Neural cell (in vitro differentiated cells): ENCODE measurements around the gene SCAI.

Experiments
- EZH2 ChIP-seq: fragments of 200-600, 300-800 bp; shearing (Covaris generic), sonication (generic); IDR thresholded peaks from 2 replicates; pipeline ENCODE4 v1.6.1; 2014; ENCODE audit warnings: antibody characterized with exemption, low read length, borderline replicate concordance, mild to moderate bottlenecking; ENCODE audit not compliant: insufficient read depth, poor library complexity, severe bottlenecking
- MXI1 ChIP-seq: fragments of 450-650 bp; conservative IDR thresholded peaks from 2 replicates; pipeline ENCODE4 v1.6.1; 2014; ENCODE audit warnings: antibody characterized with exemption, mild to moderate bottlenecking; ENCODE audit not compliant: poor library complexity, severe bottlenecking
- RAD21 ChIP-seq: fragments of 450-650 bp; conservative IDR thresholded peaks from 2 replicates; pipeline ENCODE4 v1.6.1; 2014; ENCODE audit warnings: antibody characterized with exemption, mild to moderate bottlenecking, moderate library complexity
- SMC3 ChIP-seq: fragments of 450-650 bp; conservative IDR thresholded peaks from 2 replicates; pipeline ENCODE4 v1.6.1; 2014; ENCODE audit warnings: antibody characterized with exemption, mild to moderate bottlenecking, moderate library complexity; ENCODE audit not compliant: poor library complexity
- TF ChIP-seq, protein P1 (sequence below): fragments of 450-650 bp; IDR thresholded peaks from 2 replicates; pipeline ENCODE4 v1.5.1; 2014; ENCODE audit warnings: antibody characterized with exemption, mild to moderate bottlenecking, moderate library complexity; ENCODE audit not compliant: poor library complexity, severe bottlenecking

DNA sequence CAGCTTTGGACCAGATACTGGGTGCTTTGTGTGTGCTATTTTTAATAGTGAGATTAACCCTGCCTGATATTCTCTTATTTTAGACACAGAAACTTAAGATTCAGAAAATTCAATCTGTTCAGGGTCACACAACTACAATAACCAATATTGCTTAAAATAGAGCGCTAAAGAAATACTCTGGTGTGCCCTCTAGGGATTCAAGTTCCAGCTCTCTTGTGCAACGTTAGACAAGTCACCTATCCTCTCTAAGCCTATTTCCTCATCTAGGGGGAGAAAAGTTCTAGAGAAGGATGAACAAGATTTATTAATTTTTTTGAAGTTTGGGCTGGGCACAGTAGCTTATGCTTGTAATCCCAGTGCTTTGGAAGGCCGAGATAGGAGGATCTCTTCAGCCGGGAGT lies 2.1 kb upstream of the SCAI start:
- TF ChIP-seq, protein P1, sequence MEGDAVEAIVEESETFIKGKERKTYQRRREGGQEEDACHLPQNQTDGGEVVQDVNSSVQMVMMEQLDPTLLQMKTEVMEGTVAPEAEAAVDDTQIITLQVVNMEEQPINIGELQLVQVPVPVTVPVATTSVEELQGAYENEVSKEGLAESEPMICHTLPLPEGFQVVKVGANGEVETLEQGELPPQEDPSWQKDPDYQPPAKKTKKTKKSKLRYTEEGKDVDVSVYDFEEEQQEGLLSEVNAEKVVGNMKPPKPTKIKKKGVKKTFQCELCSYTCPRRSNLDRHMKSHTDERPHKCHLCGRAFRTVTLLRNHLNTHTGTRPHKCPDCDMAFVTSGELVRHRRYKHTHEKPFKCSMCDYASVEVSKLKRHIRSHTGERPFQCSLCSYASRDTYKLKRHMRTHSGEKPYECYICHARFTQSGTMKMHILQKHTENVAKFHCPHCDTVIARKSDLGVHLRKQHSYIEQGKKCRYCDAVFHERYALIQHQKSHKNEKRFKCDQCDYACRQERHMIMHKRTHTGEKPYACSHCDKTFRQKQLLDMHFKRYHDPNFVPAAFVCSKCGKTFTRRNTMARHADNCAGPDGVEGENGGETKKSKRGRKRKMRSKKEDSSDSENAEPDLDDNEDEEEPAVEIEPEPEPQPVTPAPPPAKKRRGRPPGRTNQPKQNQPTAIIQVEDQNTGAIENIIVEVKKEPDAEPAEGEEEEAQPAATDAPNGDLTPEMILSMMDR = no peak
- no peak for TF ChIP-seq RAD21
- TF ChIP-seq MXI1 = no peak
- TF ChIP-seq SMC3 = no peak
- no peak for TF ChIP-seq EZH2
